HG03354 (cell line): ENCODE data around the gene SDHB.

Experiments
- ATAC-seq: cut with Tn5 transposase; IDR thresholded peaks from one replicate; pipeline ENCODE4 v1.9.1; 2021; ENCODE audit warnings: mild to moderate bottlenecking; ENCODE audit not compliant: unreplicated experiment, poor library complexity, severe bottlenecking

The SDHB gene

DNA sequence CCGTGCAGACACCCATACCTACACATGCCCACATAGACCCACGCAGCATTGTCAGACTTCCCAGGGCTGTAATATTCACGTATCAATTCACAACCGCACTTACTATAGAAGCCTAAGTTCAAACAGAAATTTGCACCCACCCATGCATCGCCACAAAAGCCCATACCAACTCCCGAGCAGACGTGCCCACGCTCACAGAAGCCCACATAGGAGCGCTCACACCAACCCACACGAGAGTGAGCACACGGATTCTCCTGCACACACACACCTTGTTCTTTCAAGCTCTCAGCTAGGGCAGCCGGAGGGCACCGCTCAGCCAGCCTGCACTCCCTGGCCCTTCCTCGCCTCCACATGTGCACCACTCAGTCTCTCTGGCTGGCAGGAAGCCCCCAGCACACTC, 78.0 kb downstream of the SDHB start:
- no peak for ATAC-seq

DNA sequence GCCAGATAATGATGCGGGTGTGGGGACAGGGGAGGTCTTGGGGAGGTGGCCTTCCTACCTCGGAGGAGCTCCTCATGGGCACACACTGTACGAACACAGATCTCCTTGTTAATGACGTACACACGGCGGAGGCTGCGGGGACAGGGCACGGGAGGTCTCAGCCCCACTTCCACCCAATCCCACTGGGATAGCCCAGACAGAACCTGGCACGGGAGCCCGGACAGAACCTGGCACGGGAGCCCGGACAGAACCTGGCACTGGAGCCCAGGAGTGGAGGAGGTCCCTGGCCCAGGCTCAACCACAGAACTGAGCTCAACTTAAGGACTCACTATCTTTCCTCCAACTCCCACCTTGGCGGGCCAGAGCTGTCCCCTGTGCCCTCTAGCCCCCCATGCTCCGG, 78.6 kb downstream of the SDHB start:
- ATAC-seq = no peak

GRCh38 chr1:16973215-16973614, 80.6 kb downstream of the SDHB start:
- ATAC-seq = no peak

DNA sequence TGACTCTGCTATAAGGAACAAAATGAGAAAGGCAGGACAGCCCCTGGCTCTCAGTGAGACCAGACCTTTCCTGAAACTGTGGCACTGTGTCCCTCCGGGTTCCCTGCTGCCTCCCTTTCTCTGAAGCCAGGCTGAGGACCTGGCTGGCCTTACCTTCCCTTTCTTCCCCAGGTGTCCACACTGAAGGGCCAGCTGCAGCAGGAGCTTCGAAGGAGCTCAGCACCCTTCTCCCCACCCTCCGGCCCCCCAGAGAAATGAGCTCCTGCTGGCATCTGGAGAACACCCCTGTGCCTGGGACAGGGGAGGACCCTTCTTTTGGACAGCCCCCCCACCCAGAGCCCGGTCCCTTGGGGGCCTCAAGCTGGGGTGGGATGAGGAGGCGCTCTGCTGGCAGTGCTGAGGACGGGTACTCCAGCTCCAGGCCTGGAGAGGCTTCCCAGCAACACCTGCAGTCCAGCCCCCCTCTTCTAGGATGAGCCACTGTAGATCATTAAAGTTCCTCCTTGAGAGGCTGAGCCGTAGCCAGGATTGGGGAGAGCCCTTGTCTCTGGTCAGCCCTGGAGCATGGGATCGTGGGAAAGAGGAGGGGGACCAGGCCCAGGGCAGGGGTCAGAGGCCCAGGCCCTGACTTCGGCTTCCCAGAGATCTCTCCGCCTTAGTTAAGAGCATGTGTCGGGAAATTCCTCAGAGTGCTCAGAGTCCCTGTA, 81.5 kb downstream of the SDHB start:
- ATAC-seq = no peak

DNA sequence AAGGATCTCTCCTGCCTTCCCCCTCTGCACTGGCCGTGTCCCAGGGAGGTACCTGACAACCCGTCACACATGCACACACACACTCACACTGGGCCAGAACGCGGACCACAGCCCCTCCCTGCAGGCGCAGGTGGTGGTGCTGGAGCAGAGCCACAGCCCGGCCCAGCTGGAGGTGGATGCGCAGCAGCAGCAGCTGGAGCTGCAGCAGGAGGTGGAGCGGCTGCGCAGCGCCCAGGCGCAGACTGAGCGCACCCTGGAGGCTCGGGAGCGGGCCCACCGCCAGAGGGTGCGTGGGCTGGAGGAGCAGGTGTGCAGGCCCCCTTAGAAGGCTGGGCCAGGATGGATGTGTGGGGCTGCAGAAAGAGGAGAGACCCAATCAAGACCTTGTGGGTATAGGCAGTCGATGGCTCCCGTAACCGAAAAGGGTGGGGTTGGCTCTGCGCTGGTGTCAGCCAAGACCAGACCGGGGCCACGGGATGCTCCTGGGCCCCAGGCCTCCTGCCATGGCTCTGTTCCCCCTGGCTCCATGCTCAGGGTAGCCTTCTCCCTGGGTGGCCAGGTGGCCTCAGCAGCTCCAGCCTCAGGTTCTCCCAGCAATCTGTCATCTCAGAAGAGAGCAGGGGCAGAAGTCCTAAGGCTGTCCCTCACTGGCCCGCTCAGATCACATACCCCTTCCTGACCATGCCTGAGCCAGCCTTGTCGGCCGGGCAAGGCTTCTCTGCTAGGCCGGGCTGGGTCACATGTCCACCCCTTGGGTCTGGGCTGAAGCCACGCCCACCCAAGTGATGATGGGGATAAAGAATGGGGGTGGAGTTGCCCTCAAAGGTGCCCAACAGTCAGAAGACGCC, 82.3 kb downstream of the SDHB start:
- no peak for ATAC-seq

- no peak for ATAC-seq
These were observed 83.5 kb downstream of the SDHB start for GRCh38 chr1:16970132-16970910.

DNA sequence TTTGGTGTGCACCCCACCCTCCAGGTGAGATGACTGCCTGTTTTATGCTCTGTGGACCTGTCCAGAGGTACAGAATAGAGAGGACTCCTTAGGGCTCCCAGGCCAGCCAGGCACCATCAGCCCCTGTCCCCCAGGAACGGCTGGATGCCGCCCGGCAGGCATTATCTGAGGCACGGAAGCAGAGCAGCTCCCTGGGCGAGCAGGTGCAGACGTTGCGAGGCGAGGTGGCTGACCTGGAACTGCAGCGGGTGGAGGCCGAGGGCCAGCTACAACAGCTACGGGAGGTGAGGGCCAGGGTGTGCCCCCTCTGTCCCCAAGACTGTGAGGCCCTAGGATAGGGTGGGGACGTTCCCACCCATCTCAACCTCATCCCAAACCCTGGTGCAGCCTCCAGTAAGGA, 84.2 kb downstream of the SDHB start:
- ATAC-seq = no peak

DNA sequence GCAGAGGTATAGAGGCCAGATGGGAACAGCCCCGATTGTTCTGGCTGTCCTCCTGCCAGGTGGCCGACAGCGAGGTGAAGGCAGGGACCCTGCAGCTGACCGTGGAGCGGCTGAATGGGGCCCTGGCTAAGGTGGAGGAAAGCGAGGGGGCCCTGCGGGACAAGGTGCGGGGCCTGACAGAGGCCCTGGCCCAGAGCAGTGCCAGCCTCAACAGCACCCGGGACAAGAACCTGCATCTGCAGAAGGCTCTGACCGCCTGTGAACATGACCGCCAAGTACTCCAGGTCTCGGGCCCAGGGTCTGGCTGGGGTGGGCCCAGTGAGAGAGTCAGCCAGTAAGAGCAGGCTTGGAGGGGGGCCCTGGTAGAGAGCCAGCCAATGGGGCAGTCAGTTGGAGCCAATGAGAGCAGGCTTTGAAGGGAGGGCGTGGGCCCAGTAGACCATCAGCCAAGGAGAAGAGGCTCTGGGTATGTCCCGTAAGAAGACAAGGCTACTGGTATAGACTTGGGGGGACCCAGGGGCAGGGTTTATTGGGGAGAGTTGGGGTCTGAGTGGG, 84.7 kb downstream of the SDHB start:
- ATAC-seq = no peak
